Smooth muscle cell of the brain vasculature (primary cell): Measurements from ENCODE around the gene DNM1L.

ENCODE experiments used
- DNase-seq: peaks from one replicate; pipeline ENCODE4 v3.0.0-alpha.2; 2012; ENCODE audit warnings: low read depth, low spot score

Gene DNM1L

GRCh38 chr12:32756476-32757066 lies 77.5 kb downstream of the DNM1L start:
- DNase-seq, result no peak

- DNase-seq, result no peak
Observed at GRCh38 chr12:32757157-32757556, 78.1 kb downstream of the DNM1L start.

GRCh38 chr12:32761716-32762115 lies 82.6 kb downstream of the DNM1L start:
- no peak for DNase-seq

DNA sequence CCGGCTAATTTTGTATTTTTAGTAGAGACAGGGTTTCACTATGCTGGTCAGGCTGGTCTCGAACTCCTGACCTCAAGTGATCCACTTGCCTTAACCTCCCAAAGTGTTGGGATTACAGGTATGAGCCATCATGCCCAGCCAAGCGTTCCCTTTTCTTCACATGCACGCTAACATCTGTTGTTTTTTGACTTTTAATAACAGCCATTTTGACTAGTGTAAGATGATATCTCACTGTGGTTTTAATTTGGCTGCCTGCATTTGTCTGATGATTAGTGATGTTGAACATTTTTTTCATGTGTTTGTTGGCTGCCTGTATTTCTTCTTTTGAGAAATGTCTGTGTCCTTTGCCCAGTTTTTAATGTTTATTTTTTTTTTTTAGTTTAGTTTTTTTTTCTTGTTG lies 86.8 kb downstream of the DNM1L start:
- no peak for DNase-seq

DNA sequence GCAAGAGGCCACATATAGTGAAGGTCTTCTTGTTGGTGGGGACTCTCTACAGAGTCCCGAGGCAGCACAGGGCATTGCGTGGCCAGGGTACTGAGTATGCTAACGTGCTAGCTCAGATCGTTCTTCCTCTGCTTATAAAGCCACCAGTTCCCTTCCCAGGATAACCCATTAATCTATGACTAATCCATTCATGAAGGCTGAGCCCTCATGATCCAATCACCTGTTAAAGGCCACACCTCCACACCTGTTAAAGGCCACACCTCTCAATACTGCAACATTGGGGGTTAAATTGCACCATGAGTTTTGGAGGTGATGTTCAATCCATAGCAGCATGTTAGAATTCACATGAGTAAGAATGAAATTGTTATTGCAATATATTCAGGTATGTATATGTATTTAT lies 89.4 kb downstream of the DNM1L start:
- no peak for DNase-seq

- no peak for DNase-seq
Observed at GRCh38 chr12:32770141-32770540, 91.0 kb downstream of the DNM1L start.

GRCh38 chr12:32773691-32774090 lies 94.6 kb downstream of the DNM1L start:
- DNase-seq, result no peak

GRCh38 chr12:32776258-32776657 lies 97.2 kb downstream of the DNM1L start:
- no peak for DNase-seq

- DNase-seq, result no peak
Observed at GRCh38 chr12:32777159-32777558, 98.1 kb downstream of the DNM1L start.

- DNase-seq, result no peak
Observed at GRCh38 chr12:32777691-32778175, 98.6 kb downstream of the DNM1L start.

DNA sequence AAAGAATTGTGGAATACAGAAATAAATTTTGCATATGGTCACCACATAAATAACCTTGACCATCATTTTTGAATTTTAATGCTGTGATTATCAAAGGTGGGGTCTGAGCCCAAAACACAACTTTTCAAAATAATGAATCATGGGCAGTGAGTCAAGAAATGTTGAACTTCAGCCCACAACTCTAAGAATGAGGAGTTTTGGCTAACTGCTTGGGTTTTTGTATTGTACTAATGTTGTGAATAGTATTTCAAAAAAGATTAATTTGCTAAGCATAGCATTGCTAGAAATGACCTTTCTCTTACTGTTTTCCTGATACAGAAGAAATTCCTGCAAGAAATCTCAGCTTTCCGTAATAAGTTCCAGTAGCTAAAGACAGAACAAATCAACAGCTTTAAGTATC lies 101.0 kb downstream of the DNM1L start:
- DNase-seq, result no peak

DNA sequence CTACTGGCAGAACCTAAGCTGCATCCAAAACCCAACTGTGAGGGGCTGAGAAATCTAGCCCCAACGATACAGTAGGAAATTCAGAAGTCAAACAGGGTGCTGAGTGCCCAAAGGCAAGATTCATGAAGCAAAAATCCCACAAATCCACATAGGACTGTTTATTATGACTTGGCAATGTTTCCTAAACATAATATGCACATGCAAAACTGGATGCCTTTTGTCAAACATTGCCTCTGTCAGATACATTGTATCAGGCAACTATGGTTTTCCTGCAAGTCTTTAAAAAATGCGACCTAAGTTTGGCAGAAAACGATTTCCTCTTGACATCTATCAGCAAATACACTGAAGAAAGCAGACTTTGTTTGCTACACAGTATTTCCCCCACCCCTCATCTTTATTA lies 103.9 kb downstream of the DNM1L start:
- DNase-seq, result no peak

- DNase-seq, result no peak
Observed at GRCh38 chr12:32785557-32785956, 106.5 kb downstream of the DNM1L start.

DNA sequence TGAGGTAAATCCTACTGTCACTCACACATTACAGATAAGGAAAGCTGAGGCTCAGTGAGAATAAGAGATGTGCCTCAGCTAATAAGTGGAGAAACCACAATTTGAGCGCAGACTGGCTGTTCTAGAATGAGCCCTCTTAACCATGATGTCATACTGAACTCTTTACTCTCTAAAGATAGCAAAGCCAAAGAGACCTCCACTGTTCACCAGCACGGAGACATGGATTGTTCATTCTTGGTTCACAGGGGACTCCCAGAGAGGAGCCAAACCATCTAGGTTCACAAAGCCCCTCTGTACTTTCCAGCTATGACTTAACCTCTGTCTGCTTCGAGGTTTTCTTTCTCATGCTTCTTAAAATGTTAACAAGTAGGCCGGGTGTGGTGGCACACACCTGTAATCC lies 109.3 kb downstream of the DNM1L start:
- no peak for DNase-seq

DNA sequence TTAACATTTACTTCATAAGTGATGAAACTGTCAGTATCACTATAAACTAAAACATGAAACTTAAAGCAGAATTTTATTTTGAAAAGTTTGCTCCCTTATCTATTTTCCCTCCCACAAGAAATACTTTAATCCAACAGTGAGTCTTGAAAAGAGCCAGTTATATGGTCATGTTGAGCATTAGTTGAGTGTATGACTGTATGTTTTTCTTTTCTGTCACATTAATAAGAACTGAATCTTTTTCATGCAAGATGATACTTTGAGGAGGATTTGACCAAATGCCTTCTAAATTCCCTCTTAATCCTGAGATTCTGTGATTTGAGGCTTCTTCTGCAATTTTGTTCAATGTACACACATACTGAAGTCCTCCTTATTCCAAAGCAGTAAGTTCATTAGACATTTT lies 110.3 kb downstream of the DNM1L start:
- no peak for DNase-seq

GRCh38 chr12:32789916-32790315 lies 110.8 kb downstream of the DNM1L start:
- DNase-seq, result no peak

GRCh38 chr12:32794281-32794680 lies 115.2 kb downstream of the DNM1L start:
- DNase-seq, result no peak
